Tongue (tissue), 2 donors: ENCODE measurements around the gene LRRC41. TPM values are rescaled to one million over a fixed set of nuclear protein-coding genes. Genes with fewer than 3 reads are reported as not detected.
"Not testable (repeated sequence)": the region's sequence is repeated elsewhere in the genome, so short reads cannot be mapped to it uniquely, and the experiment has no call there.

ENCODE experiments used
- DNase-seq: peaks from one replicate; pipeline ENCODE4 v3.0.0-alpha.2; 2015
- total RNA-seq: library from RNA; depleted of rRNA; stranded (reverse); fragments of >200 nt; gene quantifications from one replicate; pipeline ENCODE4 v1.2.3, GENCODE V29; 2014

Gene LRRC41
- total RNA-seq, 1 donor from 2014 or later, result 65.4 TPM

- not testable (repeated sequence) for DNase-seq
Measured at GRCh38 chr1:46243831-46244230, 59.6 kb downstream of the LRRC41 start.

DNA sequence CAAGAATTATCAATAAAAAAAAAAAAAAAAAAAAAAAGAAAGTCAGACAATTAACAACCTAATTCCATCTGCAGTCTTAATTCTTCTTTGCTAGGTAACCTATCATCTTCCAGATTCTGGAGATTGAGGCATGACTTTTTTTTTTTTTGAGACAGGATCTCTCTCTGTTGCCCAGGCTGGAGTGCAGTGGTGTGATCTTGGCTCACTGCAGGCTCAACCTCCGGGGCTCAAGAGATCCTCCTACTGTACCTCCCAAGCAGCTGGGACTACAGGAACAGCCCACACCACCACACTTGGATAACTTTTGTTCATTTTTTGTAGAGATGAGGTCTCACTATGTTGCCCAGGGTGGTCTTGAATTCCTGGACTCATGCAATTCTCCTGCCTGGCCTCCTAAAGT is 60.5 kb downstream of the LRRC41 start:
- DNase-seq, result no peak

GRCh38 chr1:46241733-46242132 is 61.7 kb downstream of the LRRC41 start:
- not testable (repeated sequence) for DNase-seq

DNA sequence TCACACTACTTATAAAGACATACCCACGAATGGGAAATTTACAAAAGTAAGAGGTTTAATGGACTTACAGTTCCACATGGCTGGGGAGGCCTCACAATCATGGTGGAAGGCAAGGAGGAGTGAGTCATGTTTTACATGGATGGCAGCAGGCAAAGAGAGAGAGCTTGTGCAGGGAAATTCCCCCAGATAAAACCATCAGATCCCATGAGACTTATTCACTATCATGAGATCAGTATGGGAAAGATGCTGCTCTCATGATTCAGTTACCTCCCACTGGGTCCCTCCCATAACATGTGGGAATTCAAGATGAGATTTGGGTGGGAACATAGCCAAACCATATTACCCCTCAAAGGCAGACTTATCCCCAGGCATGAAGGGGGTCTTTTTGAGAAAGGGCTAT is 64.6 kb downstream of the LRRC41 start:
- not testable (repeated sequence) for DNase-seq

GRCh38 chr1:46236882-46237281 is 66.5 kb downstream of the LRRC41 start:
- no peak for DNase-seq

DNA sequence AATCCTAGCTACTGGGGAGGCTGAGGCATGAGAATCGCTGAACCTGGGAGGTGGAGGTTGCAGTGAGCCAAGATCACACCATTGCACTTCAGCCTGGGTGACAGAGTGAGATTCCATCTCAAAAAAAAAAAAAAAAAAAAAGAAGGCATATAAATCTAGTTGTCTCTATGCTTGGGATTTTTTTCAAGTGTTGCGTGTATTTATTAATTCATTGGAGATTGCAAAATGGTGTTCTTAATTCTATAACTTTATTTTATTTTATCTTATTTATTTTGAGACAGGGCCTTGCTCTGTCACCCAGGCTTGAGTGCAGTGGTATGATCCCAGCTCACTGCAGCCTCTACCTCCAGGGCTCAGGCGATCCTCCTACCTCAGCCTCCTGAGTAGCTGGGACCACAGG is 72.2 kb downstream of the LRRC41 start:
- DNase-seq, result not testable (repeated sequence)

Other genes starting within 250 kb of the LRRC41 start
- gene PIK3R3, start 171.0 kb downstream of the LRRC41 start, total RNA-seq, result 21.5 TPM
- 5.3 TPM for gene TSPAN1, start 128.5 kb downstream of the LRRC41 start, total RNA-seq
- not detected for gene P3R3URF, start 127.1 kb downstream of the LRRC41 start, total RNA-seq
- gene POMGNT1, start 105.2 kb downstream of the LRRC41 start, total RNA-seq, result 40.6 TPM
- 5.4 TPM for gene LURAP1, start 100.3 kb downstream of the LRRC41 start, total RNA-seq
- gene RAD54L, start 55.9 kb downstream of the LRRC41 start, total RNA-seq, result 2.7 TPM
- gene UQCRH, start 82 bp upstream of the LRRC41 start, total RNA-seq, result 337 TPM
- 20.9 TPM for gene NSUN4, start 37.2 kb upstream of the LRRC41 start, total RNA-seq
- gene FAAH, start 90.7 kb upstream of the LRRC41 start, total RNA-seq, result 40.0 TPM
- gene DMBX1, start 186.2 kb upstream of the LRRC41 start, total RNA-seq, result not detected
- gene KNCN, start 248.0 kb upstream of the LRRC41 start, total RNA-seq, result not detected